Measurements from ENCODE around the gene PEG3.

DNA sequence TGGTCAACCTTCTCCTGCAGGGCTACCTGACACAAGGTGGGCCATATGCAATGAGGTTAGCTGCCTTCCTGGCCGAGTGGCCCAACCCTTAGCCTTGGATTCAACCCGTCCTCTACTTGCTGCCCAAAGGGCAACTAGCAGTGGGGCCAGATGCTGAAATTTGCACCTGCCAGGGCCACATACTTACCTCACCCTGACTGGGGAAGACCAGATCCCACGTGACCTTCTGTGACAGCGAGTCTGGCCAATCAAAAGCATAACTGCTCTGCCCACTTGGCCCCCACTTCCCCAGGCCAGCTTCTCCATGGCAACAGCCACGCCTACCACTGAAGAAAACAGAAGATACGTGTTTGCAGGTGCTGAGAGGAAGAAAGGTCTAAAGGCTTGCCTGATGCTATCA lies 10.9 kb downstream of the PEG3 start:
- TF ChIP-seq, protein P1, sequence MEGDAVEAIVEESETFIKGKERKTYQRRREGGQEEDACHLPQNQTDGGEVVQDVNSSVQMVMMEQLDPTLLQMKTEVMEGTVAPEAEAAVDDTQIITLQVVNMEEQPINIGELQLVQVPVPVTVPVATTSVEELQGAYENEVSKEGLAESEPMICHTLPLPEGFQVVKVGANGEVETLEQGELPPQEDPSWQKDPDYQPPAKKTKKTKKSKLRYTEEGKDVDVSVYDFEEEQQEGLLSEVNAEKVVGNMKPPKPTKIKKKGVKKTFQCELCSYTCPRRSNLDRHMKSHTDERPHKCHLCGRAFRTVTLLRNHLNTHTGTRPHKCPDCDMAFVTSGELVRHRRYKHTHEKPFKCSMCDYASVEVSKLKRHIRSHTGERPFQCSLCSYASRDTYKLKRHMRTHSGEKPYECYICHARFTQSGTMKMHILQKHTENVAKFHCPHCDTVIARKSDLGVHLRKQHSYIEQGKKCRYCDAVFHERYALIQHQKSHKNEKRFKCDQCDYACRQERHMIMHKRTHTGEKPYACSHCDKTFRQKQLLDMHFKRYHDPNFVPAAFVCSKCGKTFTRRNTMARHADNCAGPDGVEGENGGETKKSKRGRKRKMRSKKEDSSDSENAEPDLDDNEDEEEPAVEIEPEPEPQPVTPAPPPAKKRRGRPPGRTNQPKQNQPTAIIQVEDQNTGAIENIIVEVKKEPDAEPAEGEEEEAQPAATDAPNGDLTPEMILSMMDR (IDR thresholded peaks at IDR 0.05; ENCODE audit: low read depth, low read length, missing input control) = no peak
- TF ChIP-seq JUND (IDR thresholded peaks at IDR 0.05) = no peak
- TF ChIP-seq TAF1 (conservative IDR thresholded peaks at IDR 0.05) = no peak
- no peak for TF ChIP-seq YY1 (IDR thresholded peaks at IDR 0.05)
- TF ChIP-seq, protein P2, sequence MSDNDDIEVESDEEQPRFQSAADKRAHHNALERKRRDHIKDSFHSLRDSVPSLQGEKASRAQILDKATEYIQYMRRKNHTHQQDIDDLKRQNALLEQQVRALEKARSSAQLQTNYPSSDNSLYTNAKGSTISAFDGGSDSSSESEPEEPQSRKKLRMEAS (IDR thresholded peaks at IDR 0.05) = no peak
- TF ChIP-seq HNF4A (conservative IDR thresholded peaks at IDR 0.05) = no peak
- no peak for TF ChIP-seq EGR1 (IDR thresholded peaks at IDR 0.05; ENCODE audit: low read depth in 2 of 2)
- TF ChIP-seq, protein P3, sequence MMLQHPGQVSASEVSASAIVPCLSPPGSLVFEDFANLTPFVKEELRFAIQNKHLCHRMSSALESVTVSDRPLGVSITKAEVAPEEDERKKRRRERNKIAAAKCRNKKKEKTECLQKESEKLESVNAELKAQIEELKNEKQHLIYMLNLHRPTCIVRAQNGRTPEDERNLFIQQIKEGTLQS (IDR thresholded peaks at IDR 0.05) = no peak
- no peak for TF ChIP-seq GABPA (IDR thresholded peaks at IDR 0.05 in 1 of 2, conservative IDR thresholded peaks at IDR 0.05 in 1 of 2)
- no peak for TF ChIP-seq RAD21 (IDR thresholded peaks at IDR 0.05)
- TF ChIP-seq RXRA (IDR thresholded peaks at IDR 0.05) = no peak
- no peak for TF ChIP-seq SP1 (IDR thresholded peaks at IDR 0.05)
- no peak for TF ChIP-seq NR2F2 (IDR thresholded peaks at IDR 0.05)

Data from liver (tissue), 3 donors.